CD4-positive, alpha-beta T cell treated with Interleukin-6 at 100 ng/mL for 8 hours (primary cell): ENCODE results near the gene NUP50.
"Not testable (repeated sequence)": the region's sequence is repeated elsewhere in the genome, so short reads cannot be mapped to it uniquely, and the experiment has no call there.

ENCODE experiments used
- DNase-seq: peaks from one replicate; pipeline ENCODE4 v3.0.0-alpha.2; 2020; ENCODE audit warnings: mixed read lengths, low spot score

Gene NUP50

DNA sequence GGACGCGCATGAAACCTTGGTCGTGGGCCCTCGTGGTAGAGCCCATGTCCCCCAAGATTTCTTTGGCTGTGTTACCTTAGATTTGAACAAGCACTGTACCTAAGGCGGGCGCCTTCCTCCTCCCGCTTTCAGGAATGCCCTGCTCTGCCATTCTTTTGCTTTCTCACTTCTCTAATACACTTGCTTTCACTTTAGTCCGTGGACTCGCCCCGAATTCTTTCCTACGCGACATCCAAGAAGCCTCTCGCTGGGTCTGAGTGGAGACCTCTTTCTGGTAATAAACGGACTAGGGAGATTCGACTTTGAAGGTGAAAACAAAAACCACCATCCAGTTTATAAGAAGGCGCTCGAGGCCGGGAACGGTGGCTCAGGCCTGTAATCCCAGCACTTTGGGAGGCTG lies 1.2 kb upstream of the NUP50 start:
- no peak for DNase-seq

DNA sequence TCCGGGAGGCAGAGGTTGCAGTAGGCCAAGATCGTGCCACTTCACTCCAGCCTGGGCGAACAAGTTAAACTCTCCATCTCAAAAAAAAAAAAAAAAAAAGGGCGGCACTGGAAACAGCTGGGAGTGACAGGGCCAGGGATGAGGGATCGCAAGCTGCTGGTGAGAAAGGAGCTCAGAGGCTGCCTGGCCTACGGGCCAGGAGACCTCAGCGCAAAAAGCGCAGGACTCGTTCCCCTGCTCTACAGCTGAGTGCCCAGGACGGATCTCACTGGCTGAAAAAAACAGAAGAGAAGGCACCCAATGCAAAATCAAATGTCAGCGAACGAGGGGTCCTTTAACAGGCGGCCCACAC lies 650 bp upstream of the NUP50 start:
- DNase-seq: no peak

DNA sequence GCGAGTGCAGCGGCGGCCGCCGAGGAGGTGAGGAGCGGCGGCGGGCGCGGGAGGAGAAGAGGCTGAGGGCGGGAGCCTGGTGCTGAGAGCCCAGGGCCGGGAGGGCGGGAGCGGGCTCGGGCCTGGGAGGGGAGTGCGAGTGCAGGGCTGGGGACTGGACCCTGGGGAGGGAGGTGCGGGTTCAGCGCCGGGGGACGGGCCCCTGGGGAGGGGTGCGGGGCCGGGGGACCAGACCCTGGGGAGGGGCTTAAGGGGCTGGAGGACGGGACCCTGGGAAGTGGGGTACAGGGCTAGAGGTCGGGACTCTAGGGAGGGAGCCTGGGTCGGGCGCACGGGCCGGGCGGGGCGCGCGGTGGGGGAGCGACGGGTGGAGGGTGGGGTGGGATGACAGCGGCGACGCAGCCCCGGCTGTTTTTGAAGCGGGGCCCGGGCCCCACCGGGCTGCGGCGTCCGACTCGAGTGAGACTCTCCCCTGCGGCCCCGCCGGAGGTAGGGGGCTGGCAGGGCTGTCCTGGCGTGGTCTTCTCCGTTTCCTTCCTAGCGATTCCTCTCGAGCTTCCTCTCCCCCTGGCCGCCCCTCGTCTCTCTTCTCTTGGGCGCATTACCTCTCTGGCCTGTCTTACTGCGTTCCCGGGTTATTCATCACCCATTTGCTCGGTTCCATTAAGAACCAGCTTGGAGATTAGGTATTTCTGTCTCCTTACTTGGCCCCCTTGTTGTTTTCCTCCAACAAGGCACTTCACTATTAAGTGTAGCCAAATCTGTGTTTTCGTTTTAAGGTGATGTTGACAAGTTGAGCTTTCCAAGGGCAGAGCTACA lies 754 bp downstream of the NUP50 start:
- peak; percentile 12 for DNase-seq

DNA sequence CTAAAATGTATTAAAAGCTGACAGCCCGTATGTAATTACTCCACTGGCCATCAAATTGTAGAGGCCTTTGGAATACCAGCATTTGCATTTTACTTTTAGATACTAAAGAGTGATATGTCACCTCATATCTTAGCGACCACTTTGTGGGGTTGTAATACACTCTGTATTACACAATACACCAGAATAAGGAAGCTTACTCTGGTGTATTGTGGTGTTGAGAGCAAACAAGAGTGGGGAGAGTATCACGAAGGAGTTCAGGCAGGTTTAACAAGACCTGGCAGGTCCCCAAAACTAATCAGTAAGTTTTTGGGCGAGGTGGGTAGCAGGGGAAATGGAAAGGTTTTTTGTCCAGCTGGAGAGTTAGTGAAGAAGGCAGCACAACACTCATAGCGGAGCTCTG lies 3.2 kb downstream of the NUP50 start:
- DNase-seq: no peak

DNA sequence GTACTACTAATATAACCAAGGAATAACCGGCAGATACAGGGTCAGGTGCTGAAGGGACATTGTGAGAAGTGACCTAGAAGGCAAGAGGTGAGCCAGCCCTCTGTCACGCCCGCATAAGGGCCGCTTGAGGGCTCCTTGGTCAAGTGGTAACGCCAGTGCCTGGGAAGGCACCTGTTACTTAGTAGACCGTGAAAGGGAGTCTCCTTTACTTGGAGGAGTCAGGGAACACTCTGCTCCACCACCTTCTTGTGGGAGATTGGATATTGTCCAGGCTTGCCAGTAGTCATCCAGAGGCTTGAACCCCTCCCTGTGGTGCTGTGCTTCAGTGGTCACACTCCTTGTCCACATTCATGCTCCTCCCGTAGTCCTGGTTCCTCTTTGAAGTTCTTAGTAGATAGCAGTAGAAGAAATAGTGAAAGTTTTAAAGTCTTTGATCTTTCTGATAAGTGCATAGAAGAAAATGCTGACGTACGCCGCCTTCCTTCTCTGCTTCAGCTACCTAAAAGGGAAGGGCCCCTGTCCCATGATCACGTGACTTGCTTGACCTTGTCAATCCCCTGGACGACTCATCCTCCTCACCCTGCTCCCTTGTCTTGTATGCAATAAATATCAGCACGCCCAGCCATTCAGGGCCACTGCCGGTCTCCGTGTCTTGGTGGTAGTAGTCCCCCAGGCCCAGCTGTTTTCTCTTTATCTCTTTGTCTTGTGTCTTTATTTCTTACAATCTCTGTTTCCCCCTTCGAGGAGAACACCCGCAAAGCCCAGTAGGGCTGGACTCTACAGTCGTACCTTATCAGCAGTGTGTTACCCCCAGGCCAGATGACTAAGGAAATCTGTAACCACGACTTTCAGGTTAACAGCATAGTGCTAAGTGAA lies 6.1 kb downstream of the NUP50 start:
- no peak for DNase-seq

DNA sequence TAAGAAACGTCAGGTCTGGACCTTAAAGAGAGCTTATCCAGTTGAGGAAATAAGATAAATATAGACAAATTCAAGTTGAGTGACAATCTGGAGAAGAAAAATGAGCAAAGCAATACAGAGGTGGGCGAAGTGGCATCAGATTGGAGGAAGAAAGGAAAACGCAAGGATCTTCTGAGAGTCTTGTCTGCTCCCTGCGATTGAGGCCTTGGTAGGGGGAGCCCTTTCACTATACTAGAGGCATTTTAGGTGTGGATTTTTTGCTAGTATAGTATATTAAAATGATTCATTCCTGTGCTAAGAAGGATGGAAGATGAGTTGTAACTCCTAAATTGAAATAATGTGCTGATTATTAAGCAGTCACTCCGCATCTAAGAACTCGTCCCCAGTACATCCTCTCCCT lies 8.1 kb downstream of the NUP50 start:
- no peak for DNase-seq

DNA sequence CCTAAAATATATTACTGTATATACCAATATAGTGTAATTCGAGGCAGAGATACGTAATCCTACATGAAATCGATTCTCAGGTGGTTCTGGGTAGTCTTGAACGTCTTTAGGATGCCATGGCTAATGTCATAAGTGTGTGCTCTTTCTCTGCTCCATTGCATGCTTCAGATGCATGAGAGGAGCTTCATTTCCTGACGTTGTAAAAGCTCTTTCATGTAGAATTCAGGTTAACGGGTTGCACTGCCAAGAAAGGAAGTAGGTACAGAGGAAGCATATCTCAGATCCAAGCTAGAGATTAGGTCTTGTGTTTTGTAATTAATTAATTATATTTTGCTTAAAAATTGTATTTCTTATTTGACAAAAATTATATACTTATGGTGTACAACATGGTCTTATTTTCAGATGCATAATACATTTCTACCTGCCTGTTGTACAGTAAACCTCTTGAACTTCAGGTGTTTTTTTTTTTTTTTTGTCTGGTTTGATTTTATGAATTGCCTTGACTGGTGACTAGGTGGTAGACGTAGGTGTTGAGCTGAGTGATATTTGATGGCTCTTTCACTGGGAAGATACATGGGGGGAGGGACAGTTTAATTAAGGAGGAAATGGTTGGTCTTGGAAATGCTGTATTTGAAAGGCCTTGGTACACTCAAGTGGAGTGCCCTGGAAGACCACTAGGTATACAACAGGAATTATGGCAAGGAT lies 9.3 kb downstream of the NUP50 start:
- peak; percentile 64 for DNase-seq

DNA sequence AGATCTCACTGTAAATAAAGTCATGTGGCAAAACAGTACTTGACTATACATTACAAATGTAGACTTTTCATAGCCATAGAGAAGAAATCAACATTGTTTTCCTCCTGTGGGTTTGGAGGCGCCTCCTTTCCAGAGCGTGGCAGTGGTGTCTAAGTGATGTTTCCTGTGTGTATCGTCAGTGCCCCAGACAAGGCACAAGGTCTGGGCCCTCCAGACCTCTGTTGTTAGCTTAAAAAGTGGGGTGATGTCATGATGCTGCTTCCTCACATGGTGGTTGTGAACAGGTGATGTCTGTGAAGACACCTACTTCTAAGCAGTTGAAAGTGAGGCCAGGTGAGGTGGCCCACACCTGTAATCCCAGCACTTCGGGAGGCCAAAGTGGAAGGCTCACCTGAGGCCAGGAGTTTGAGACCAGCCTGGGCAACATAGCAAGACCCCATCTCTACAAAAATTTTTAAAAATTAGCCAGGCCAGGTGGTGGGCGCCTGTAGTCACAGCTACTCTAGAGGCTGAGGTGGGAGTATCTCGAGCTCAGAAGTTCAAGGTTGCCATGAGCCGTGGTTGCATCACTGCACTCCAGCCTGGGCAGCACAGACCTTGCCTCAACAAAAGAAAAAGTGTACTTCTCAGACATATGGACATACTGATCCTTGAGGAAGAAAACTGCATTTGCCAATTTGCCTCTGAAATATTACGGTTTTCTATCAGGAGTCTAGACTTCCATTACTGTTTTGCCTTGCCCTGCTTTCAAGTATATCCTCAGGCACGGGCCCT lies 15.7 kb downstream of the NUP50 start:
- peak; percentile 35 for DNase-seq

DNA sequence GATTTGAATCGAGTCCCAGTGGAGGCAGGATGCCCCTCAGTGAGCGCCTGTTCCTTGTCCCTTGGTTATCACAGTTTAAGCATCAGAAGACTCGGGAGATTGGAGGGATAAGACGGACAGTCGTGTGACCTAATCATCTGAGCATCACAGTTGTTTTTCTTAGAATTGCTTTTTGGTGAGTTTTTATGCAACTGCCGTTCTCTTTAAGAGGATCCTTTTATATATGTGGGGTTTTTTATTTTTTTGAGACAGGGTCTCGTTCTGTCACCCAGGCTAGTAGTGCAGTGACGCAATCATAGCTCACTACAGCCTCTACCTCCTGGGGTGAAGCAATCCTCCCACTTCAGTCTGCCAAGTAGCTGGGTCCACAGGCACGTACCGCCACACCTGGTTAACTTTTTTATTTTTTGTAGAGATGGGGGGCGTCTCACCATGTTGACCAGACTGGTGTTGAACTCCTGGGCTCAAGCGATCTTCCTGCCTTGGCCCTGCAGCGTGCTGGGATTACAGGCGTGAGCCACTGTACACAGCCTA lies 16.5 kb downstream of the NUP50 start:
- no peak for DNase-seq

DNA sequence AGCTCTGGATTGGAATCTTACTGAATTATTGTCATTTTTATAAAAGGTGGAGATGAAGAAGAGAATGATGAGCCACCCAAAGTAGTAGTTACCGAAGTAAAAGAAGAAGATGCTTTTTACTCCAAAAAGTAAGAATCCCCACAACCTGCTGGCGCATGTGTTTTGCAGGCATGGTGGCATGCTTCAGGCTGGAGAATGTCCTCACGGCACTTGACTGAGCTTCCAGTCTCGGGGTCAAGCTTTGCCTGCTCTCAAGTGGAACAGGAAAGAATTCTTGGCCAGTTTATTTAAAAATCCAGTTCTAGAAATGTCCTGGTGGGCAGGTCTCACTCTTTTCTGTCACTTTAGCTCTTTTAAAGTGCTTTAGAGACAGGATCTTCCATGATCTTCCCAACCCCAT lies 17.5 kb downstream of the NUP50 start:
- DNase-seq: no peak

DNA sequence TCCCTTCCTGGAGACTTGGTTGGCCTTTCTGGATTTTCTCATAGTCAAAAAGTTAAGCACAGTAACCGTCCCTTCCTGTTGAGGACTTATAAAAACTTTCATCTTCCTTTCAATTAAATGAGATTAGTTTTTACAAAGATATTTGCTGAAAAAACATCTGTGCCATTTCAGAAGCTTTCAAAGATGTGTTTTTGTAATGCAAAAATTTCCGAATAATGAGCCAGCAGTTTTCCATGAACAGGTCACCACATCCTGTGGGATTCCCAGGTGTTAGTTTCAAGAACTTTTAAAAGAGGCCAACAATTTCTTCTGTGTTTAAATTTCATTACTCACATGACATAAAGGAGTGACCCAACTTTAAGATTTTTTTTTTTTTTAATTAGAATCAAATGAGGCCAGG lies 18.0 kb downstream of the NUP50 start:
- DNase-seq: no peak

DNA sequence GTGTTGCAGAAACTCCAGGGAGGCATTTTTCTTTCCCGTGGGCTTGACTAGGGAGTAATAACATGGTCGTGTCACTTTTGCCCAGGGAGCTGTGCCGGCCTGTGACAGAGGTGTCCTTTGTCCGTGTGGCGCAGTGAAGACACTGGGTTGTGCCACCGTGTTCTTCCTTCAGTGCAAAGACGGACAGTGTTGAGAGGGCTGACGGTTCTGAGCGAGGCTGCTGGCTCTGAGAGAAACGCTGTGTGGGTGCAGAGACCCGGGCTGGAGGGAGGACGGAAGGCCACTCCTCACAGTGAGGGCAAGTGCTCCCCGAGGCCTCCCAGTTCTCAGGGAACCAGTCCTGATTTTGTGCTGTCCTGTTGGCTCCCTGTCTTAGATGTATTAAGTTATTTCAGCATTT lies 20.2 kb downstream of the NUP50 start:
- DNase-seq: no peak

DNA sequence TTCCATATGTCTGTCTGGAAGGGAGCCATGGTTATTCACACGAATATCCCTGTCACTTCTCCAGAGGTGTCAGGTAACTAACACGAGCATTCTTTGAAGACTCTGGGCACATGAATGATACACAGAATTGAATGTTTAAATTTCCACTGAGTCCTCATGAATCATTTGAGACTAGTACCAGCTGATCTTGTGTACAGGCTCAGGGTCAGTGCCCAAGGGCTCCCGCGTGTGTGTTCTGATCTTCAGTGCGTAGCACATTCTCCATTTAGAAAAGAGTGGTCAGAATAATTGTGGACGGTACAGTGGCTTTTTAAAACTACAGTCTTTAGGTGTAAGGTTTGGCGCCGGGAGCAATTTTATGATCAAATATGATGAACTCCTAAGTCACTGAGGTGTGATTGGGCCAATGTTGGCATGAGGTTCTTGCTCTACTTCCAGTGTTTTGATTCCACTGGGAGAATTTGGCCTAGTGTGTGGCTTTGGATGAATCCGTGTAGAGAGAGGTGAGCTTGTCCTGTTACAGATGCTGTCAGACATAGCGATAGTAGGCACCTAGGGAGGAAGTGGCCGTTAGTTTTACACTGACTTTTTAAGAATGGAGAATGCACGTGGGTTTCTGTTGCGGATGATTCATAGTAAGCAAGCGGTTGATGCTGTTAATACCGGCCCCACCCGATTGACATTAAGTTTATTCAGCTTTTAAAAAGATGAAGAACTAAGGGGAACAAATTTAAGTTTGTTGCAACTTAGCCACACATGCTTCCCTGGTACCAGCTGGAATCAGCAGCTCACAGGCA lies 22.2 kb downstream of the NUP50 start:
- DNase-seq: no peak

DNA sequence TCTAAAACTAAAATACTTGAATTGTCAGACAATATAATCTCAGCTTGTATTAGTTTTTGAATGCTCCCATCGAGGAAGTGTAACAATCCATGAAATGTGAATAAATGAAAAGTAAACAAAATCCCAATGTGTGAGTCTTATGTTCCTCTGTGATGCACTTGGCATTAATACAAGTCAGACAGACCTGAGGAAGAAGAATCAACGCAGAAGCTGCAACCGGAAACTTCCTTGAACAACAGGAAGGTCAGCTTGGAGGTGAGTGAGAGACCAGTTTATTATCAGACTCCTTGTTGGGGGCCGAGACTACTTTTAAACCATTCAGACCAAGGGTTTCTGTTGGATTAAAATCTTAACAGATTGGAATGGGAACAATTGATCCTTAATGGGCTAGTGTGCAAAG lies 24.2 kb downstream of the NUP50 start:
- DNase-seq: no peak

DNA sequence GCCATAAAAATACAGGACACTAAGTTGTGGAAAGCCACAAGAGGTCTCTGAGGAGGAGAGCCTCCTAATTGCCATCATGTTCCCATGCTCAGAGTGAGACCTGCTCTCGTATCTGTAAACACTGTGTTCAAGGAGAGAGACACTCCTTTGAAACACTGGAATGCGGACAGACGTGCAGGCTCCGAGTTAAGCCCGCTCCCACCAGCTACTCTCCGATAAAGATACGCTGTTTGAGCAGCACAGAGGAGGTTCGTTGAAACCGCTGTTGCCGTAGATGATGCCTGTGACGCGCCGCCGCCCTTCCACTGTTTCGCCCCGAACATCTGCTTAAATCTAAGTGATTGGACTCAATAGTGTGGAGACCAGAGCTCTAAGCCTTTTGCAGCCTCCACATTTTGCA lies 25.1 kb downstream of the NUP50 start:
- DNase-seq: no peak

DNA sequence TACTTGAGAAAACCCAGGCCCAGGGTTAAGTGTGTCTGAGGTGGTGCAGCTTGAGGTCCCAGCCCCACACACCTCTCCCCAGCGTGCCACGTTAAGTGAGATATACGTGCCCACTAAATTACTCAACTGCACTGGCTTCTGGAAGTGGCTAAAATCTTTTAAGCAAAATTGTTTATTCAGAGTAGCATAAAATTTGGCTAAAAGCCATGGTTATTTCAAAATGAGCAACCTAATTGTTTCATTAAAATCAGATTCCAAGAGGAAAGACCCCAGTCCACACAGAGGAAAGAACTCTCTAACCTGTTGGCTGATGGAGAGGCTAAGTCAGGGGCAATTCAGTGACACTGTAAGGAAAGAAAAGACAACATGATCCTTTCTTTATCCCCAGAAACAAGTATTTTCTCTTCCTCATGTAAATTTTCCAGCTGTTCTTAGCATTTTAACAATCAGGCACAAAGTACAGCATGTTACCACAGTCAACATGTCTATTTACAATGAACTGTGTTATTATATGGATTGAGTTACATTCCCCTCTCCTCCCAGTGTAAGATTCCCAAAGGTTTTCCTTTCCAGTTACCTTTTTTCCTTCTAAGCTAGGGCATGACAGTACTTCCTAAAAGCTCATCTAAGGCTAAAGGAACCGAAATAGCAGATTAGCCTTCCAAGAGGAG lies 26.6 kb downstream of the NUP50 start:
- DNase-seq: no peak

DNA sequence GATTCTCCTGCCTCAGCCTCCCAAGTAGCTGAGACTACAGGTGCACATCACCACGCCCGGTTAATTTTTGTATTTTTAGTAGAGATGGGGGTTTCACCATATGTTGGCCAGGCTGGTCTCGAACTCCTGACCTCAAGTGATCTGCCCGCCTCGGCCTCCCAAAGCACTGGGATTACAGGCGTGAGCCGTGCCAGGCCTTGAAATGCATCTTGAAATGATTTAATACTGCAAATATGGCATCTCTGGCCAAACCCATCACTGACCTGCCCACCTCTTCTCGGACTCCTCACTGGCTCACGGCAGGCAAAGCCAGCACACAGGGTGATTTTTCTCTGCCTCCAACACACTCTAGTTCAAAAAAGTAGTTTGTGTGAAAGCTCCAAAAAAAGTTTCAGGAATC lies 28.0 kb downstream of the NUP50 start:
- DNase-seq: not testable (repeated sequence)

DNA sequence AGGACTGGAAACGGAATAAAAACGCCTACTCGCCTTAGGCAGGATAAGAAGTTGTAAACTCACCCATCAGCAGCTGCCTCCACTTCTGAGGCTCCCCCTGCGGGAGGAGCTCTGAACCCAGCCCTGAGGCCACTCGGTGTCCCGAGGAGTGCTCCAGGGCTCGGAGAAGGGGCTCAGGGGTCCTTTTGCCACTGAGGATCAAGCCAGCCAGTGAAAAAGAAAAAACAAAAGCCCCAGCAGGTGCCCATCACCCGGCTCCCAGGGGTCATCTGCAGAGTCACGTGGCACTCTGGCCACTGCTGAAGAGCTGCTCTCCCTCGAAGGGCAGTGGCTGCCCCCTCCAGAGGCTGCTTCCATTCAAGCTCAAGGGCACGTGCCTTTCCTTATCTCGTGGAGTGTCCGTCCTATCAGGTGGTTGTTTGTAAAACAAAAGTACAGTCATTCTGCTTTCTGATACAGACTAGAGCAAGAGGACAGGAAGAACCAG lies 29.0 kb downstream of the NUP50 start:
- no peak for DNase-seq

DNA sequence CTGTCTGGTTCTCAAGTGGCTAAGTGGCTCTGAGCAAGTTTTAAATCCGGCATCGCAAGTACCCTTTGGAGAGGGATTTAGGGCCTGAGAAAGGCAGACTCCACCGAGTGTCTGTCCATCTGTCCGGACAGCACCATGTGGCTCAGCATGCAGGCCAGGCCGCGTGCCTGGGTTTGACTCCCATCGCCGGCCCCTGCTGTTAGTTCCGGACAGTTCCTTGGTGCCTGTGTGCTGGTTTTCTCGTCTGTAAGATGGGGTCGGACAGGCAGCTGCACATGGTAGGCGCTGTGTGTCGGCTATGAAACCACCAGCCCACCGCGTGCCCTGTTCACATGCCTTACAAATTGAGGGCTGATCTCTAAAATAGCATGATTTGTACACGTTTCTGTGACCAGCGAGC lies 31.0 kb downstream of the NUP50 start:
- no peak for DNase-seq

DNA sequence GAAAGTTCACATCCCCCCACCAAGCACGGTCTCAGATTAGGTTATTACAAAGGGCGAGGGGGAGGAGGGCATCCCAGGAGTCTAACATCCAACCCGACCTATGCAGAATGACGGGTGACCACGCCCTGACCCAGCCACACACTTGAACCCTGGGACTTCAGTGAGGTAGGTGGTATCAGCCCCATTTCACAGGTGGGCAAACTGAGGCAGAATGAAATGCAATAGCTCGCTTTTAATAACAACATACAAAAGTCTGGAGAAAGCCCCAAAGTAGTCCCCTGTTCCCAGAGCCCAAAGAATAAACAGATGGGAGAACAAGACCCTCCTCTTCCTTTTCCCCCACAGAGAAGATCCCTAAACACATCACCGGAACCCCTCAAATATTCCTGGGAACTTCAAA lies 31.9 kb downstream of the NUP50 start:
- DNase-seq: no peak
